HEK293T (cell line): ENCODE data around the gene LMO2.

Experiments used
- BHLHE40 ChIP-seq: fragments of 450-650 bp; IDR thresholded peaks from 2 replicates; pipeline ENCODE4 v1.6.1; 2016; ENCODE audit warnings: mild to moderate bottlenecking, moderate library complexity, borderline replicate concordance
- HDGF ChIP-seq: fragments of 450-650 bp; IDR thresholded peaks from 2 replicates; pipeline ENCODE4 v1.6.1; 2017; ENCODE audit warnings: antibody characterized with exemption, borderline replicate concordance

DNA sequence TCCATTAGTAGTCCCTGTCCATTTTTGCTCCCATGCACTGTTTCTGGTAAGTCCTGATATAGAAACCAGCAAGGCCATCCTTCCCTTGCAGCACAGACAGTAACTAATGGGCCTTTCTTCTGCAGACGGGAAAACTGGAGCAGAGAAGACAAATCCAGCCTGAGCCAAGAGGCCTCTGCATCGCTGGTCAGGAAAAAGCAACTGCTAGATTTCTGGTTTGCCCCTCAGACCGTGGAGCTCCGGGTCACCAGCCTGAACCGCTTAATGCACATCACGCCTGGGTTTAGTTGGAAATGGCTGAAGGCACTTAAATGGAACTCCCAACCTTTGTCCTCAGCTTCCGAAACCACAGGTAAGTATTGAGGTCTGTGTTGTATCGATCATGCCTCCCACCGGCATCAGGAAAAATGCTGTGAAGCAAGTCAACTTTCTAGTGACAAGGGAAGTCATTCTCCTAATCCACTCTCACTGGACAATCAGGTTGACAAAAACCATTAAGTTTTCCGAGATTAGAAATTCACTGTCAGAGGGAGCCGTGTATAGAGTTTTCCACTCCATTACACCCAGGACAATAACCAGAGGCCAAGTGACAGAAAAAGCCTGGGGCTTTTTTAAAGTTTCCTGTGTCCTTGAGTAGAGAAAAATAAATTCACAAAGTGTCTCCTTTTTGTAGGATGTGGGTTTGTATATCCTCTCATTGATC is 14.8 kb upstream of the LMO2 start:
- no peak for TF ChIP-seq HDGF
- no peak for TF ChIP-seq BHLHE40
